GM11168 (cell line): ENCODE results near the gene UBE2J2.

Source experiments
- in situ Hi-C: fragments of 300-500 bp; cut with MboI; formaldehyde crosslinking; loops from one replicate; pipeline ENCODE4 v1.12.0; 2022; ENCODE audit warnings: low sequenced_read_pairs; ENCODE audit not compliant: unreplicated experiment

The UBE2J2 gene

GRCh38 chr1:1282998-1283397, 9.3 kb upstream of the UBE2J2 start:
- in situ Hi-C loops: no loop called here

DNA sequence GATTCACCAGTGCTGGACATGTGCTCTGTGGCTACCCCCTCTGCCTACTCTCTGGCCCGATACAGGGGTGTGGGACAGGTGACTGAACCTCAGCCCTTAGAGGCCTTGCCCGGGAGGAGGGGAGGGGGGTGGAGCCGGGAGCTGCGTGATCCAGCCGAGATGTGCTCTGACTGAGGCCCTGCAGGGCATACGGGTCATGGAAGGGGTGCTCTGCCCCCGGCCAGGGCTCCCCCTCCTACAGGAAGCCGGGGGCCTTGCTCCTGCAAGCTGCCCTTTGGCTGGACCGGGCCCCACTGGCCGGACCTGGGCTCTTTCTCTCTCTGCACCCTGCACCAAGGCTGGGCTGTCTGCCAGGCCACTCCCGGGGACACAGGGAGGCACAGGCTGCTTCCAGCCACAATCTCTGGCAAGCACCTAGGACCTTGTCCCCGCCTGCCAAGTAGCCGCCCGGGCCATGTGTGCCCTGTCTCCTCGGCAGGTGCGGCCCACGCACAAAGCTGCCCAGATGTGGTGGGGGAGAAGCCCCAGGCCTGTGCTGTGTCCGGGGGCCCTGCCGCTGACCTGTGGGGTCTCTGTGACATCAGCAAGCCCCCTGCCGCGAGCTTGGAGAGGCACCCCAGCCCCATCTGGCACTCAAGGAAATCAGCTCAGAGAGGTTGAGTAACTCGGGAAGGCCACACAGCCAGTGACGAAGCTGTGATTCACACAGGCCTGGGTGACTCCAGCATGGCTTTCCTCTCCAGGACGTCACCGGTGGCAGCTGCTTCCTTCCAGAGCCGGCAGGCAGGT, 8.1 kb upstream of the UBE2J2 start:
- in situ Hi-C loops: no loop called here

GRCh38 chr1:1280782-1281481, 7.3 kb upstream of the UBE2J2 start:
- in situ Hi-C loops: no loop called here

- in situ Hi-C loops: no loop called here
Measured at GRCh38 chr1:1279028-1279427, 5.4 kb upstream of the UBE2J2 start.

- in situ Hi-C loops: no loop called here
Measured at GRCh38 chr1:1278620-1279019, 5.0 kb upstream of the UBE2J2 start.

DNA sequence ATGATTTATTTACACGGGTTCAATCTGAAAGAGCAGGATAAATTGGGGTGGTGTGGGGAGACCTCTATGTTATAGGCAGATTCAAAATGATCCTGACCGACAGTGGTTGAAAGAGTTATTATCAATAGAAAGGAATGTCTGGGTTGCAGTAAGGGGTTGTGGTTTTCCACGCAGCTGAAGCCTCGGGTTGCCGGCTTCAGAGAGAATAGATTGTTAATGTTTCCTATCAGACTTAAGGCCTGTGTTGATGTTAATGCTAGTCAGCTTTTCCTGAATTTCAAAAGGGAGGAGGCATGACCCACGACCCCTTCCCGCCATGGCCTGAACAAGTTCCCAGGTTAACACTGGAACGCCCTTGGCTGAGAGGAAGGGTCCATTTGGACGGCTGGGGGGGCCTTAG, 2.2 kb upstream of the UBE2J2 start:
- in situ Hi-C loops: no loop called here

- in situ Hi-C loops: no loop called here
Measured at GRCh38 chr1:1274931-1275431, 1.3 kb upstream of the UBE2J2 start.

DNA sequence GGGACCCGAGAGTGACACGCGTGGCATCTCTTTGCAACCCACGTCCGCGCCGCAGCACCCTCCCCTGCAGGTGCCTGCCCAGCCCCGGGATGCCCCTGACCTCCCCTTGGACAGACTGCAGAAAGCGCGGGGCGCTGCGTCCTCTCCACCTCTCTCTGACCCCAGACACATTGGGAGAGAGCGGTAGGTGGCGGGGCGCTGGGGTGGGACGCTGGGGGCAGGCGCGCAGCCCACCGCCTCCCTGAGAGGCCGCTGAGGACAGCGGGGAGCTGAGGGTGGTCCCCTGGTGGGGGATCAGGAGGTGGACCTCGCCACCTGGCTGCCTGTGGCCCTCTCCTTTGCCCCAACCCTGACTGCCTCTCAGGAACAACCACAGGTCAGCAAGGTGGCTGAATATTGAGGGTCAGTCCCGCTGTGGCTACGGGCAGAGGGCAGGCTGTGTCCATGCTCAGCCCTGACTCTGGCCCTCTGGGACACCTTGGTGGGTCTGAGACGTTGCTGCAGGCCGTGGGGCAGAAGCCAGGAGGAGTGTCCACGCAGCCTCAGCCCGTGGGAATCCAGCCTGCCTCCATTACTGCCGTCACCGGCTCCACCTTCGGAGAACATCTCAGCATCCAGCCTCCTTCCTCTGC, 761 bp upstream of the UBE2J2 start:
- in situ Hi-C loops: no loop called here

DNA sequence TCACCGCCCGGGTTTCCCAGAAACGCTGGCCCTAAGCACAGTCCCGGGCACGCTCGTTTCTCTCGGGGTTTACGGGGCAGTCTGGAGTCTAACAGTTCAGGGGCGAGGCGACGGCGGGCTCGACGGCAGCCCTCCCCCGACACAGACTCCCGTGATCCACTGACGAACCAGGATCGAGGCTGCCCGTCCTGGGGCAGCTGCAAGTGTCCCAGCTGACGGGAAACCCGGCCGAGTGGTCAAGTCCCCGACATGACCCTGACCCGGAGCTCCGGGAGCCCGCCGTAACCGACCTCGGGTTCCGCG, 494 bp downstream of the UBE2J2 start:
- in situ Hi-C loops: no loop called here

GRCh38 chr1:1272341-1273208, 1.1 kb downstream of the UBE2J2 start:
- in situ Hi-C loops: no loop called here

DNA sequence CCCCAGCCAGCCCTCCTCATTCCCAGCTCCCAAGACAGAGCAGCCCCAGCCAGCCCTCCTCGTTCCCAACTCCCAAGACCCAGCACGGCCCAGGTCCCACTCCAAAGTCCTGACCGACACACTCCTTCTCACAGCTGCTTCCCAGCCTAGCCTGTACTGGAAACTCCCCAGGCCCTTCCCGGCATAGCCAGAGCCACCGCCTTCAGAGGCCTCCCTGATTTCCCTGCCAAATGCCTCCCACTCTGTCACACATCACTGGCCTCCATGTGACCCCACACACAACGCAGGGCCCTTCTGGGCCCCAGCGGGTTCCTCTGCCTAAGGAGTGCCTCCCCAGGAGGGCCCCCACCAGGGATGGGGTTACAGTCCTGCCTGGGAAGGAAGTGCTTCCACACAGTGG, 2.8 kb downstream of the UBE2J2 start:
- in situ Hi-C loops: no loop called here

- in situ Hi-C loops: no loop called here
Measured at GRCh38 chr1:1268284-1268682, 5.4 kb downstream of the UBE2J2 start.

GRCh38 chr1:1267488-1268283, 6.0 kb downstream of the UBE2J2 start:
- in situ Hi-C loops: no loop called here

- in situ Hi-C loops: no loop called here
Measured at GRCh38 chr1:1264868-1265272, 8.8 kb downstream of the UBE2J2 start.

DNA sequence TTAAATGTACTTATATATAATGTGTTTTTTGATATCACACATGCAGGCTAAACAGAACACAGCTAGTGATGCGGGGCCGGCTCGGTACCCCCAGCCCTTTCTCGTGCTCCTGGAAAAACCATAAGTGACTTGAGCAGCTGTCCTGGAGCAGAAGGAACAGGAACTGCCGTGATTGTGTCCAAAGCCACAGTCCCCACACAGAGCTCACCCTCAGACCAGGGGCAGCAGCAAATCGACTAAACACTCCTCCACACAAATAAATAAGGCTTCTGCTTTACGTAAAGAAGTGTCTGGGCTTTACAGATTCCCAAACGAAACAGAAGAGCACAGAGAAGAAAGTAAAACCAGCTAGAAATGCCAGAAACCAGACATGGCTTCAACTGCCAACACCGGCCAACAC, 9.6 kb downstream of the UBE2J2 start:
- in situ Hi-C loops: no loop called here

- in situ Hi-C loops: no loop called here
Measured at GRCh38 chr1:1262758-1263157, 10.9 kb downstream of the UBE2J2 start.

GRCh38 chr1:1262071-1262470, 11.6 kb downstream of the UBE2J2 start:
- in situ Hi-C loops: no loop called here

DNA sequence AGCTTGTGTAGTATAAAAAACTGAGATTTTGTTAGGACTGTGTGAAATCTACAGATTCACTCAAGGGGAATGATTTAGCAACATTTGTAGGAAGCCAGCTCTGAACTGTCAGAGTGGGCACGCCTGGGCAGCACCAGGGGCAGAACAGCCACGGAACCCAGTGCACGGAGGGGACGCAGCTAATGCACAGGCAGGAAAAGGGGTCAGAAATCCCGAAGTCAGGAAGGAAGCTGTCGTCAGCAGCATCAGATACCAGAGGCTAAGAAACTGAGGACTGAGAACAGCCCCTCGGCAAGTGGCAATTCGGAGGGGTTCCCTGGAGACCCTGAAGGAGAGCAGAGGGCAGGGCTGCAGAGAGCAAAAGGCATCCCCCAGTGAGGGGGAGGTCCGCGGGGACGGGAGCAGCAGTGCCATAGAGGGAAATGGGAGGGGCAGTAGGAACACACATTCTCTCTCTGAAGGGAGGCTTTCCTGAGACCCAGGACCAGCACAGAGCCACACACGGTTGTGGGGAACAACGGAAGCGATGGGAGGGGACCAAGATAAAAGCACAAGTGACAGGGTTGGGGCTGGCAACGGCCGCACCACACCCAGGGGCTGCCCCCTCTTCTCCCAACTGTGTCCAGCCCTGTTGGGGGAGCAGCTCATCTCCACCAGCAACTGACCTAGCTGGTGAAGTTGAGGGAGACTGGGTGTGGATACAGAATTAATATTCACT, 12.7 kb downstream of the UBE2J2 start:
- in situ Hi-C loops: no loop called here
